IMR-90 (cell line): ENCODE results near the gene INPP5D. TPM values are rescaled to one million over a fixed set of nuclear protein-coding genes. Genes with fewer than 3 reads are reported as not detected.

Experiments used
- ATAC-seq: fragments of 200-7000 bp; cut with Tn5 transposase; 2 replicates; pipeline ENCODE4 v1.9.1; 2020; ENCODE audit warnings: low read depth, mild to moderate bottlenecking, moderate library complexity
- BruUV-seq: library from RNA; stranded (reverse); fragments of 400-500 nt; replicated peaks from 2 replicates; lab custom pipeline; 2021; lab: Mats Ljungman, UMichigan
- CTCF ChIA-PET: fragments of 300-600 bp; formaldehyde crosslinking; extraction: SDS; loops from one replicate; lab custom pipeline; 2021; ENCODE audit warnings: antibody characterized with exemption; lab: Yijun Ruan, JAX
- POLR2A ChIA-PET: fragments of 300-600 bp; sonication (Branson Sonifier 250); formaldehyde crosslinking; loops from one replicate; lab custom pipeline; 2022; ENCODE audit warnings: antibody characterized with exemption; ENCODE audit not compliant: unreplicated experiment; lab: Charles Lee
- DNase-seq: peaks from one replicate; pipeline ENCODE4 v3.0.0; 2013
- H2AFZ ChIP-seq: replicated peaks from 2 replicates; pipeline ENCODE3; 2013; ENCODE audit warnings: low read length, mild to moderate bottlenecking; ENCODE audit not compliant: poor library complexity
- H2AK5ac ChIP-seq: 2 replicates; pipeline ENCODE4 v1.6.1; 2013; ENCODE audit warnings: low read depth, low read length, inconsistent platforms
- H2AK9ac ChIP-seq: replicated peaks from 2 replicates; pipeline ENCODE3; 2013; ENCODE audit warnings: mild to moderate bottlenecking, low read depth, low read length, moderate library complexity; ENCODE audit not compliant: poor library complexity
- H2BK120ac ChIP-seq: 2 replicates; pipeline ENCODE4 v1.6.1; 2013; ENCODE audit warnings: low read depth, low read length, inconsistent platforms
- H2BK15ac ChIP-seq: 3 replicates; pipeline ENCODE4 v1.6.1; 2013; ENCODE audit warnings: low read depth, low read length, inconsistent platforms
- H2BK20ac ChIP-seq: 2 replicates; pipeline ENCODE4 v1.6.1; 2013; ENCODE audit warnings: low read depth, mild to moderate bottlenecking, inconsistent platforms, low read length, moderate library complexity
- H2BK5ac ChIP-seq: 2 replicates; pipeline ENCODE4 v1.6.1; 2013; ENCODE audit warnings: mild to moderate bottlenecking, low read depth, low read length, inconsistent platforms; ENCODE audit not compliant: poor library complexity, severe bottlenecking
- H3K14ac ChIP-seq: replicated peaks from 2 replicates; pipeline ENCODE4 v1.6.1; 2013; ENCODE audit warnings: low read depth, low read length, inconsistent platforms
- H3K18ac ChIP-seq: 2 replicates; pipeline ENCODE4 v1.6.1; 2013; ENCODE audit warnings: low read depth, low read length, control low read depth
- H3K23ac ChIP-seq: 2 replicates; pipeline ENCODE4 v1.6.1; 2013; ENCODE audit warnings: low read depth, low read length, inconsistent platforms
- H3K27ac ChIP-seq: 2 replicates; pipeline ENCODE4 v1.5.1; 2013; ENCODE audit warnings: mild to moderate bottlenecking, control low read depth, low read length; ENCODE audit not compliant: insufficient read depth
- H3K27me3 ChIP-seq: 2 replicates; pipeline ENCODE4 v1.6.1; 2013; ENCODE audit warnings: low read length; ENCODE audit not compliant: control insufficient read depth, insufficient read depth
- H3K36me3 ChIP-seq: 2 replicates; pipeline ENCODE4 v1.6.1; 2013; ENCODE audit warnings: low read length, mixed read lengths; ENCODE audit not compliant: control insufficient read depth, insufficient read depth
- H3K4ac ChIP-seq: 2 replicates; pipeline ENCODE4 v1.6.1; 2013; ENCODE audit warnings: low read depth, low read length, inconsistent platforms
- H3K4me1 ChIP-seq: 2 replicates; pipeline ENCODE4 v1.6.1; 2013; ENCODE audit warnings: low read length, mixed read lengths; ENCODE audit not compliant: control insufficient read depth, insufficient read depth
- H3K4me2 ChIP-seq: 2 replicates; pipeline ENCODE4 v1.6.1; 2013; ENCODE audit warnings: low read depth, mild to moderate bottlenecking, control low read depth, low read length, moderate library complexity
- H3K4me3 ChIP-seq: 2 replicates; pipeline ENCODE4 v1.5.1; 2013; ENCODE audit warnings: low read depth, mild to moderate bottlenecking, control low read depth, low read length, moderate library complexity; ENCODE audit not compliant: insufficient read depth
- H3K56ac ChIP-seq: 2 replicates; pipeline ENCODE4 v1.6.1; 2013; ENCODE audit warnings: low read length, inconsistent platforms; ENCODE audit not compliant: insufficient read depth; ENCODE audit errors: extremely low read depth
- H3K79me1 ChIP-seq, 2 experiments: 2 replicates each; pipeline ENCODE4 v1.6.1; 2013; ENCODE audit warnings: low read length in 2 of 2, inconsistent platforms in 1 of 2, low read depth in 1 of 2
- H3K9ac ChIP-seq: 2 replicates; pipeline ENCODE4 v1.6.1; 2013; ENCODE audit warnings: low read depth, low read length, control low read depth
- H3K9me1 ChIP-seq: 2 replicates; pipeline ENCODE4 v1.6.1; 2013; ENCODE audit warnings: low read length, inconsistent platforms; ENCODE audit not compliant: insufficient read depth
- H3K9me3 ChIP-seq: 2 replicates; pipeline ENCODE4 v1.6.1; 2013; ENCODE audit warnings: low read length; ENCODE audit not compliant: control insufficient read depth, insufficient read depth
- H4K20me1 ChIP-seq: 2 replicates; pipeline ENCODE4 v1.6.1; 2013; ENCODE audit warnings: low read length, inconsistent platforms; ENCODE audit not compliant: insufficient read depth
- H4K5ac ChIP-seq: 2 replicates; pipeline ENCODE4 v1.6.1; 2013; ENCODE audit warnings: mild to moderate bottlenecking, low read depth, low read length, control low read depth
- H4K8ac ChIP-seq, 2 experiments: 2 replicates each; pipeline ENCODE4 v1.6.1; 2013; ENCODE audit warnings: low read depth in 2 of 2, low read length in 2 of 2, control low read depth in 1 of 2, inconsistent platforms in 1 of 2
- H4K91ac ChIP-seq: 2 replicates; pipeline ENCODE4 v1.6.1; 2013; ENCODE audit warnings: low read depth, low read length, inconsistent platforms; ENCODE audit not compliant: insufficient read depth
- BHLHE40 ChIP-seq: fragments of 150-350 bp; IDR thresholded peaks from 2 replicates; pipeline ENCODE4 v1.6.1; 2016; ENCODE audit warnings: mild to moderate bottlenecking, low read depth, low read length
- CEBPB ChIP-seq: IDR thresholded peaks from 2 replicates; pipeline ENCODE4 v1.6.1; 2012; ENCODE audit warnings: low read depth, low read length, improper control_type of control experiment
- CHD1 ChIP-seq: IDR thresholded peaks from 2 replicates; pipeline ENCODE4 v1.6.1; 2012; ENCODE audit warnings: low read depth, low read length, improper control_type of control experiment
- FOS ChIP-seq: fragments of 150-350 bp; IDR thresholded peaks from 2 replicates; pipeline ENCODE4 v1.6.1; 2016; ENCODE audit warnings: low read depth, low read length
- MAZ ChIP-seq: IDR thresholded peaks from 2 replicates; pipeline ENCODE4 v1.6.1; 2012; ENCODE audit warnings: low read depth, mild to moderate bottlenecking, low read length, improper control_type of control experiment, moderate library complexity, borderline replicate concordance
- POLR2A ChIP-seq: IDR thresholded peaks from 2 replicates; pipeline ENCODE4 v1.6.1; 2012; ENCODE audit warnings: mild to moderate bottlenecking, low read depth, low read length
- RAD21 ChIP-seq: IDR thresholded peaks from 2 replicates; pipeline ENCODE4 v1.6.1; 2012; ENCODE audit warnings: low read length, improper control_type of control experiment
- RCOR1 ChIP-seq: IDR thresholded peaks from 2 replicates; pipeline ENCODE4 v1.6.1; 2012; ENCODE audit warnings: mild to moderate bottlenecking, low read length, improper control_type of control experiment; ENCODE audit not compliant: insufficient replicate concordance
- RFX5 ChIP-seq: IDR thresholded peaks from 2 replicates; pipeline ENCODE4 v1.8.0; 2012; ENCODE audit warnings: low read depth, mild to moderate bottlenecking, low read length, moderate library complexity
- SMC3 ChIP-seq: fragments of 150-350 bp; IDR thresholded peaks from 2 replicates; pipeline ENCODE4 v1.6.1; 2016; ENCODE audit warnings: low read depth, mild to moderate bottlenecking, antibody characterized with exemption, low read length, moderate library complexity
- WGBS, 2 experiments: methylation state at CpG; one replicate each; pipeline versions ENCODE4 v1.1.5 to v1.1.7; 2013; ENCODE audit warnings: missing lambda C conversion rate in 2 of 2; ENCODE audit not compliant: insufficient read length in 1 of 2; ENCODE audit errors: extremely low coverage in 2 of 2; 5-methylcytosine and 5-hydroxymethylcytosine counted together
- dilution Hi-C: fragments of 300-500 bp; cut with HindIII; formaldehyde crosslinking; loops from one replicate; pipeline ENCODE4 v1.14.3; 2018; ENCODE audit warnings: low sequenced_read_pairs; ENCODE audit not compliant: unreplicated experiment
- in situ Hi-C: fragments of 300-500 bp; cut with MboI; formaldehyde crosslinking; loops from 3 replicates; pipeline ENCODE4 v1.14.3; 2019; ENCODE audit warnings: low sequenced_read_pairs, inconsistent platforms, mixed read lengths
- intact Hi-C: fragments of 100-400 bp; cut with micrococcal nuclease; formaldehyde crosslinking; loops from 2 replicates; pipeline ENCODE4 v1.10.0; 2022
- polyA plus RNA-seq, 3 experiments: library from polyadenylated mRNA; depleted of rRNA; stranded (reverse); fragments of >200 nt; gene quantifications; 2 replicates each; pipeline ENCODE4 v1.2.3, GENCODE V29; 2012; ENCODE audit warnings: low replicate concordance in 1 of 3
- total RNA-seq: library from RNA; depleted of rRNA; stranded (reverse); fragments of >200 nt; gene quantifications from 2 replicates; pipeline ENCODE4 v1.2.3, GENCODE V29; 2012
- TF ChIP-seq, protein P1 (sequence below): fragments of 150-350 bp; IDR thresholded peaks from 2 replicates; pipeline ENCODE4 v1.6.1; 2017; ENCODE audit warnings: mild to moderate bottlenecking, antibody characterized with exemption, low read length, low read depth

INPP5D gene
- total and polyA plus RNA-seq, 2 of the 4 experiments (the other 2 are of a cell fraction): 0.18 to 0.29 TPM

DNA sequence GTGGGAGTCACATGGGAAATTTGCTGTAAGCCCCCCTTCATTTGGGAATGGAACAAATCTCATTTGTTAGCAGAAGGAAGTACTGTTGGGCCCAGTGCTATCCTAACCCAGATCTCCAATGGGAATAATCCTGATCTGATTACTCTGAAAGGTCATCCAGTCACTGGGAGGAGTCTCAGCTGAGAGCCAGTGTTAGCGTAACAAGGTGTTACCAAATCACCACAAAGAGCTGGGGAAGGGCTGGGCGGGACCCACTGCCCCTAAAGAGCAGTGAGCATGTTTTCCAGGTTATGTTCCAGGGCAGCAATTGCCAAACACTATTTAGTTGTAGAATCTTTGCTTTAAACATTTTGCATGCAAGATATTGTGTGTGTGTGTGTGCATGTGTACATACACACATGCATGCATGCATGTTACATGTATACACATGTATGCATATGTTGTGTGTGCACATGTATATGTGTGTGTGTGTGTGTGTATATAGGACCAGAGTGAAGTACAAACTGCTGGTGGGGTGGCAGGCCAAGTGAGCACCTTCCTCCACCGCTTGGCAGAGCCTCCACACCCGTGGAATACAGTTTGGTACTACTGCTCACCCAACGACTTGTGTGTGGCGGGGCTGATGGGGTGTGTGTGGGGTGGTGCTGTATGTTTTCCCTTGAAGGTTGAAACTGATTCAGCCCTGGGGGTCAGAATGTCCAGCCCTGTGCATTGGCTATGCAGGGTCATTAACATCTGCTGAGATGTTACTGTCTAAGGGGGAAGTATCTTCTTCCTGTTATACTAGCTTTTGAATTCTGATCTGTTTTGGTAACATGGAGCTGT is 15.2 kb downstream of the INPP5D start:
- CTCF ChIA-PET: no interaction called here
- no peaks in the 10 kb centered on the region for H3K9me3 ChIP-seq

More for the DNA sequence above, 15.2 kb downstream of the INPP5D start:
- H3K27me3 ChIP-seq: peaks cover 5% of the 10 kb centered on the region
- H2BK120ac ChIP-seq: no peak overlapping the region
- H2AFZ ChIP-seq: no peak overlapping the region
- no peak overlapping the region for H2BK15ac ChIP-seq
- dilution Hi-C loops (no loop called here), in situ Hi-C loops (no loop called here), intact Hi-C loops (no loop called here)
- ATAC-seq (no peak), DNase-seq (no peak)
- H2AK5ac ChIP-seq: no peak overlapping the region
- BruUV-seq: no TSS peak
- no peak overlapping the region for H3K14ac ChIP-seq
- H3K4me3 ChIP-seq: no peak overlapping the region
- H4K20me1 ChIP-seq: no peaks in the 10 kb centered on the region
- no peak overlapping the region for H4K8ac ChIP-seq
- H4K91ac ChIP-seq: no peak overlapping the region
- POLR2A ChIA-PET: no interaction called here
- no peak overlapping the region for H3K4me2 ChIP-seq
- H3K9me1 ChIP-seq: no peaks in the 10 kb centered on the region
- H3K4me1 ChIP-seq: no peaks in the 10 kb centered on the region
- no peak for TF ChIP-seq CEBPB
- TF ChIP-seq, protein P1, sequence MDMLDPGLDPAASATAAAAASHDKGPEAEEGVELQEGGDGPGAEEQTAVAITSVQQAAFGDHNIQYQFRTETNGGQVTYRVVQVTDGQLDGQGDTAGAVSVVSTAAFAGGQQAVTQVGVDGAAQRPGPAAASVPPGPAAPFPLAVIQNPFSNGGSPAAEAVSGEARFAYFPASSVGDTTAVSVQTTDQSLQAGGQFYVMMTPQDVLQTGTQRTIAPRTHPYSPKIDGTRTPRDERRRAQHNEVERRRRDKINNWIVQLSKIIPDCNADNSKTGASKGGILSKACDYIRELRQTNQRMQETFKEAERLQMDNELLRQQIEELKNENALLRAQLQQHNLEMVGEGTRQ: no peak
- TF ChIP-seq SMC3: no peak
- TF ChIP-seq POLR2A: no peak
- TF ChIP-seq RFX5: no peak
- no peak for TF ChIP-seq FOS
- no peak for TF ChIP-seq MAZ
- no peak for TF ChIP-seq RCOR1
- TF ChIP-seq CHD1: no peak
- TF ChIP-seq BHLHE40: no peak
- TF ChIP-seq RAD21: no peak
- H2BK20ac ChIP-seq: no peak overlapping the region
- H4K5ac ChIP-seq: no peak overlapping the region
- H3K56ac ChIP-seq: no peak overlapping the region
- H2BK5ac ChIP-seq: no peak overlapping the region
- no peak overlapping the region for H3K9ac ChIP-seq
- no peak overlapping the region for H3K18ac ChIP-seq
- 100% methylated on average over 1 of the region's 6 CpGs; no CpG with 5 or more reads in 1 of the 2 experiments for WGBS, 2 experiments
- no peaks in the 10 kb centered on the region for H3K36me3 ChIP-seq
- no peak overlapping the region for H3K27ac ChIP-seq
- no peak overlapping the region for H3K4ac ChIP-seq
- no peak overlapping the region for H3K23ac ChIP-seq
- no peaks in the 10 kb centered on the region for H3K79me1 ChIP-seq
- H2AK9ac ChIP-seq: no peak overlapping the region
